Measurements from ENCODE around the gene SFI1. TPM values are rescaled to one million over a fixed set of nuclear protein-coding genes. Genes with fewer than 3 reads are reported as not detected.
A peak's percentile ranks its signal among the peaks of the same experiment; 100 is the strongest.

The SFI1 gene
- total and polyA plus RNA-seq, 2 of the 4 experiments (the other 2 are of a cell fraction) = 9.9 to 12.0 TPM

- no peak overlapping the region for H3K27ac ChIP-seq (ENCODE audit: insufficient read depth, low read length)
- H2BK20ac ChIP-seq (ENCODE audit: low read depth, low read length) = no peak overlapping the region
- 0 out of 3 replicates have a peak overlapping the region, but pooled peaks have one; percentile 74 for H2BK15ac ChIP-seq (ENCODE audit: low read depth, low read length)
- dilution Hi-C loops (cut with HindIII; ENCODE audit: low sequenced_read_pairs, unreplicated experiment) (no loop called here), intact Hi-C loops (cut with micrococcal nuclease) (no loop called here), in situ Hi-C loops (cut with MboI; ENCODE audit: low sequenced_read_pairs) (no loop called here)
- no peak overlapping the region for H4K5ac ChIP-seq (ENCODE audit: low read depth, low read length)
- ATAC-seq (ENCODE audit: low read depth) = no peak
- POLR2A ChIA-PET (ENCODE audit: unreplicated experiment) = no interaction called here
- H2AK9ac ChIP-seq (replicated peaks; ENCODE audit: low read depth, low read length, poor library complexity) = no peak overlapping the region
- CTCF ChIA-PET = no interaction called here
- H3K9me3 ChIP-seq (ENCODE audit: control insufficient read depth, insufficient read depth, low read length) = no peaks in the 10 kb centered on the region
- DNase-seq = no peak
- H3K18ac ChIP-seq (ENCODE audit: low read depth, low read length) = no peak overlapping the region
- peaks cover 31% of the 10 kb centered on the region for H3K9me1 ChIP-seq (ENCODE audit: insufficient read depth, low read length)
- H3K36me3 ChIP-seq (ENCODE audit: control insufficient read depth, insufficient read depth, low read length) = peaks cover 2% of the 10 kb centered on the region; the same call in 1 of the 2 replicates
- no peak overlapping the region for H4K8ac ChIP-seq (ENCODE audit: low read depth in 2 of 2, low read length in 2 of 2)
- TF ChIP-seq ELK1 (IDR thresholded peaks at IDR 0.05; ENCODE audit: borderline replicate concordance, low read depth, low read length) (no peak), RAD21 (IDR thresholded peaks at IDR 0.05; ENCODE audit: low read length) (no peak), MAZ (IDR thresholded peaks at IDR 0.05; ENCODE audit: borderline replicate concordance, low read depth, low read length) (no peak), CTCF (conservative IDR thresholded peaks at IDR 0.05; ENCODE audit: low read depth, low read length) (no peak), SMC3 (IDR thresholded peaks at IDR 0.05; ENCODE audit: low read depth, low read length) (no peak), RCOR1 (IDR thresholded peaks at IDR 0.05; ENCODE audit: insufficient replicate concordance, low read length) (no peak), MXI1 (IDR thresholded peaks at IDR 0.05; ENCODE audit: borderline replicate concordance, low read depth, low read length) (no peak), BHLHE40 (IDR thresholded peaks at IDR 0.05; ENCODE audit: low read depth, low read length) (no peak), RFX5 (IDR thresholded peaks at IDR 0.05; ENCODE audit: low read depth, low read length) (no peak), FOS (IDR thresholded peaks at IDR 0.05; ENCODE audit: low read depth, low read length) (no peak)
- no peak overlapping the region for H3K9ac ChIP-seq (ENCODE audit: low read depth, low read length)
- no peak overlapping the region; the same call in 1 of the 2 replicates for H4K91ac ChIP-seq (ENCODE audit: insufficient read depth, low read depth, low read length)
- no peak overlapping the region for H3K23ac ChIP-seq (ENCODE audit: low read depth, low read length)
- H3K4me1 ChIP-seq (ENCODE audit: control insufficient read depth, insufficient read depth, low read length) = peaks cover 8% of the 10 kb centered on the region
- peak overlapping the region; percentile 25; the same call in 1 of the 2 replicates for H3K4ac ChIP-seq (ENCODE audit: low read depth, low read length)
- no peak overlapping the region for H3K14ac ChIP-seq (replicated peaks; ENCODE audit: low read depth, low read length)
- H3K4me3 ChIP-seq (ENCODE audit: insufficient read depth, low read depth, low read length) = no peak overlapping the region
- no peaks in the 10 kb centered on the region for H4K20me1 ChIP-seq (ENCODE audit: insufficient read depth, low read length)
- H3K27me3 ChIP-seq (ENCODE audit: control insufficient read depth, insufficient read depth, low read length) = no peaks in the 10 kb centered on the region
- no CpG with 5 or more reads among the region's 14 CpGs for WGBS, 2 experiments (ENCODE audit: extremely low coverage in 2 of 2, insufficient read length in 1 of 2)
- no peak overlapping the region for H3K56ac ChIP-seq (ENCODE audit: extremely low read depth, insufficient read depth, low read length)
- no peak overlapping the region for H2BK5ac ChIP-seq (ENCODE audit: low read depth, low read length, poor library complexity, severe bottlenecking)
- peak overlapping the region; percentile 47; the same call in 1 of the 2 replicates for H2AK5ac ChIP-seq (ENCODE audit: low read depth, low read length)
- H3K79me1 ChIP-seq (ENCODE audit: low read depth in 1 of 2, low read length in 2 of 2) = 0 out of 4 replicates have a peak, but pooled peaks cover 0 to 6% of the 10 kb centered on the region in 2 experiments
- H2AFZ ChIP-seq (replicated peaks; ENCODE audit: low read length, poor library complexity) = no peak overlapping the region
- no TSS peak for BruUV-seq (replicated peaks)
- no peak overlapping the region for H3K4me2 ChIP-seq (ENCODE audit: low read depth, low read length)
- no peak overlapping the region for H2BK120ac ChIP-seq (ENCODE audit: low read depth, low read length)
These were observed 107.9 kb downstream of the SFI1 start for GRCh38 chr22:31604137-31604705.

Data from IMR-90 (cell line).